Upper lobe of left lung (tissue), 6 donors: ENCODE measurements around the gene SMC6. TPM values are rescaled to one million over a fixed set of nuclear protein-coding genes. Genes with fewer than 3 reads are reported as not detected.

ENCODE experiments used
- ATAC-seq, 2 donors: fragments of 200-7000 bp; cut with Tn5 transposase; one replicate each; pipeline ENCODE4 v1.9.1; 2022; ENCODE audit warnings: mild to moderate bottlenecking in 2 of 2, moderate library complexity in 2 of 2; ENCODE audit not compliant: low FRiP score in 2 of 2
- DNase-seq, 2 donors: peaks; one replicate each; pipeline ENCODE4 v3.0.0-alpha.2; 2019 to 2020
- H3K27ac ChIP-seq, 4 donors: fragments of 200-600 bp; sonication (generic); one replicate each; pipeline ENCODE4 v1.5.1; 2016 to 2019
- H3K27me3 ChIP-seq, 4 donors: fragments of 200-600 bp; sonication (generic); one replicate each; pipeline ENCODE4 v1.5.1; 2017 to 2019
- H3K36me3 ChIP-seq, 4 donors: fragments of 200-600 bp; sonication (generic); one replicate each; pipeline ENCODE4 v1.5.1; 2016 to 2019
- H3K4me1 ChIP-seq, 4 donors: fragments of 200-600 bp; sonication (generic); one replicate each; pipeline ENCODE4 v1.5.1; 2018 to 2019
- H3K4me3 ChIP-seq, 4 donors: fragments of 200-600 bp; sonication (generic); one replicate each; pipeline ENCODE4 v1.5.1; 2017 to 2019; ENCODE audit warnings: mild to moderate bottlenecking in 2 of 4, moderate library complexity in 1 of 4
- H3K9me3 ChIP-seq, 4 donors: fragments of 200-600 bp; sonication (generic); one replicate each; pipeline ENCODE4 v1.5.1; 2018 to 2019
- EP300 ChIP-seq, 4 donors: sonication (generic); formaldehyde crosslinking; IDR thresholded peaks; one replicate each; pipeline ENCODE4 v1.5.1; 2017; ENCODE audit warnings: antibody characterized with exemption in 4 of 4, control low read depth in 2 of 4
- POLR2A ChIP-seq, 4 donors: fragments of 450-650 bp; IDR thresholded peaks; one replicate each; pipeline ENCODE4 v1.5.1; 2016 to 2017; ENCODE audit warnings: antibody characterized with exemption in 4 of 4, mild to moderate bottlenecking in 2 of 4
- POLR2AphosphoS5 ChIP-seq, 2 donors: sonication (generic); formaldehyde crosslinking; IDR thresholded peaks; one replicate each; pipeline ENCODE4 v1.5.1; 2017; ENCODE audit warnings: antibody characterized with exemption in 2 of 2
- WGBS, 2 donors: methylation state at CpG; one replicate each; pipeline ENCODE4 v1.1.5; 2017 to 2018; 5-methylcytosine and 5-hydroxymethylcytosine counted together
- total RNA-seq, 6 donors: library from RNA; depleted of rRNA in 4 of 6; stranded (reverse); fragments of >200 nt in 4 of 6; gene quantifications; one replicate each; pipeline versions ENCODE4 v1.1.0 to v1.2.1, GENCODE V29; 2016 to 2021
- TF ChIP-seq, protein P1 (sequence below), 6 experiments: fragments of 450-650 bp in 4 of 6; fragments of 200-600 bp in 2 of 6; sonication (generic) in 2 of 6; IDR thresholded peaks; one replicate each; pipeline ENCODE4 v1.5.1; 2016 to 2019; ENCODE audit warnings: antibody characterized with exemption in 6 of 6
- donor health status: DM: no; HTN: no; CAD: no; lungs with moderate emphysema.
- donor health status: DM: no; HTN: yes; CAD: no; lungs with severe emphysema.

The SMC6 gene
- total RNA-seq, 6 donors from 2014 or later, result 5.8 to 30.8 (median 13.6) TPM

DNA sequence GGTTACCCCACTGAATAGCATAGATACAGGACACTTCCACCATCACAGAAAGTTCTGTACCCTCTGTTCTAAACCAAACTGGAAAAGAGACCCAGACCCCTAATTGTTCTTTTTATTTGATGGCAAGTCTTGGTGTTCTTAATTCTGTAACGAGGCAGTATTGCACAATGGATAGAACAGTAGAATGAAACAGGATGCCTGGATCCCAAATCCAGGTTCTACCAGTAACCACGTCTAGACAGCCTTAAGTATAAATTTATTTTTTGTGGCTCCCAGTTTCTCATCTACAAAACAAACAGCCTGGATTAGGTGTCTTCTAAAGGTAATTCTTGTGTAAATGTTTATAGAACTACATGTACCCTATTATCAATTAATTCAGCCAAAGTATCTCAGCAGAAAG lies 23.7 kb downstream of the SMC6 start:
- no peak for DNase-seq
- WGBS, 2 donors, result 88 to 93% methylated on average over 2 of the region's 2 CpGs
- H3K36me3 ChIP-seq, result peaks cover 4 to 75% (median 16%) of the 10 kb centered on the region in 4 donors
- H3K4me3 ChIP-seq, result no peak overlapping the region
- no peaks in the 10 kb centered on the region for H3K9me3 ChIP-seq
- no peaks in the 10 kb centered on the region for H3K27me3 ChIP-seq
- H3K4me1 ChIP-seq, result no peaks in the 10 kb centered on the region
- TF ChIP-seq EP300 (IDR thresholded peaks at IDR 0.05), result no peak
- TF ChIP-seq POLR2AphosphoS5 (IDR thresholded peaks at IDR 0.05), result no peak
- no peak for TF ChIP-seq POLR2A (IDR thresholded peaks at IDR 0.05)
- TF ChIP-seq, protein P1, sequence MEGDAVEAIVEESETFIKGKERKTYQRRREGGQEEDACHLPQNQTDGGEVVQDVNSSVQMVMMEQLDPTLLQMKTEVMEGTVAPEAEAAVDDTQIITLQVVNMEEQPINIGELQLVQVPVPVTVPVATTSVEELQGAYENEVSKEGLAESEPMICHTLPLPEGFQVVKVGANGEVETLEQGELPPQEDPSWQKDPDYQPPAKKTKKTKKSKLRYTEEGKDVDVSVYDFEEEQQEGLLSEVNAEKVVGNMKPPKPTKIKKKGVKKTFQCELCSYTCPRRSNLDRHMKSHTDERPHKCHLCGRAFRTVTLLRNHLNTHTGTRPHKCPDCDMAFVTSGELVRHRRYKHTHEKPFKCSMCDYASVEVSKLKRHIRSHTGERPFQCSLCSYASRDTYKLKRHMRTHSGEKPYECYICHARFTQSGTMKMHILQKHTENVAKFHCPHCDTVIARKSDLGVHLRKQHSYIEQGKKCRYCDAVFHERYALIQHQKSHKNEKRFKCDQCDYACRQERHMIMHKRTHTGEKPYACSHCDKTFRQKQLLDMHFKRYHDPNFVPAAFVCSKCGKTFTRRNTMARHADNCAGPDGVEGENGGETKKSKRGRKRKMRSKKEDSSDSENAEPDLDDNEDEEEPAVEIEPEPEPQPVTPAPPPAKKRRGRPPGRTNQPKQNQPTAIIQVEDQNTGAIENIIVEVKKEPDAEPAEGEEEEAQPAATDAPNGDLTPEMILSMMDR (IDR thresholded peaks at IDR 0.05), result no peak
- no peak overlapping the region for H3K27ac ChIP-seq
- ATAC-seq, result no peak

DNA sequence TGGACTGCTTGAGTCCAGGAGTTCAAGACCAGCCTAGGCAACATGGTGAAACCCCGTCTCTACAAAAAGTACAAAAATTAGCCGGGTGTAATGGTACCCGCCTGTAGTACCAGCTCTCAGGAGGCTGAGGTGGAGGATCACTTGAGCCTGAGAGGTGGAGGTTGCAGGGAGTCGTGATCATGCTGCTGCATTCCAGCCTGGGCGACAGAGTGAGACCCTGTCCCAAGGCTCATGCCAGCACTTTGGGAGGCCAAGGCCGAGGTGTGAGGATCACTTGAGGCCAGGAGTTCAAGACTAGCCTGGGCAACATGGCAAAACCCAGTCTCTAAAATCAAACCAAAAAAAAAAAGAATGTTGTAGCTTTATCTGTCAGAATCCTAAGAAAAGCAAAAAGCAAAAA lies 25.4 kb downstream of the SMC6 start:
- TF ChIP-seq POLR2A (IDR thresholded peaks at IDR 0.05) (no peak), POLR2AphosphoS5 (IDR thresholded peaks at IDR 0.05) (no peak), EP300 (IDR thresholded peaks at IDR 0.05) (no peak)
- TF ChIP-seq, protein P1 (IDR thresholded peaks at IDR 0.05), result no peak
- Histone ChIP-seq H3K4me3 (no peak overlapping the region), H3K27me3 (no peaks in the 10 kb centered on the region), H3K36me3 (peaks cover 4 to 74% (median 16%) of the 10 kb centered on the region in 4 donors), H3K27ac (no peak overlapping the region), H3K9me3 (no peaks in the 10 kb centered on the region), H3K4me1 (no peaks in the 10 kb centered on the region)
- 88 to 100% methylated on average over 6 of the region's 6 CpGs for WGBS, 2 donors
- ATAC-seq (no peak), DNase-seq (no peak)

DNA sequence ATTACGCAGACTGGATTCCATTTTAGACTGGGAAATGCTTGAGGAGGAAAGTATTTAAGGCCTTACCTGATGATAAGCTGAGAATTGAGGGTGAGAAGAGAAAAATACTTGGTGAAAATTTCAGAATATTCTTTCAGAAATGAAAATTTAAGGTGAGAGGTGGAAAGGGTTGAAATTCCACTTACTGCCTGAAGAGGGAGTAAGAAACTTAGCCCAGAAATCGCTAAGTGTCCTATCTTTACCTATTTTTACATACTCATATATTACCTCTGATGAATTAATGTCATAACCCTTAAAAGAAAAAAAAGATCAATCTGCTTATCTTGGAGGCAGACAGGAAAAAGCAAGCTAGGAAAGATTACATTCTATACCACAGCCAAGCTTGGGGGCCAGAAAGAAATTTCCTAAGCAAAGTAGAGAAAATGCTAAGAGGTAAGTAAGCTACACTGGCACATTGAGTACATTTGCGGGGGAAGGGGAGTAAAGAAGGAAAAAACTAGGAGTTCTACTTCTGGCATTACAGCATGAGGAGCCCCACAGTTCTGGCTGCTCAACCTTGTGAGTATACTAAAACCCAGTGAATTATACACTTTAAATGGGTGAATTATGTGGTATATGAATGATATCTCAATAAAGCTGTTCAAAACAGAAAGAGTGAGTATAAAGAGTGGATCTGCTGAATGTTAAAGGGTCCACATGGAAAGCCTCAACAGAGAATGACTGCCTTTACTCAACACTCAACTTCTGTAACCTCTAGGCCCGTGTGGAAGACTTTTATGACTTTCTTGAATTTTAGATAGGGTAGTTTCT lies 33.8 kb downstream of the SMC6 start:
- DNase-seq (no peak), ATAC-seq (peak in 1 of 2 donors; percentile 43)
- Histone ChIP-seq H3K4me1 (no peaks in the 10 kb centered on the region), H3K27me3 (no peaks in the 10 kb centered on the region), H3K4me3 (no peak overlapping the region), H3K36me3 (peaks cover 3 to 87% (median 16%) of the 10 kb centered on the region in 4 donors), H3K27ac (no peak overlapping the region), H3K9me3 (no peaks in the 10 kb centered on the region)
- WGBS, 2 donors, result 73 to 81% methylated on average over 4 of the region's 4 CpGs
- TF ChIP-seq, protein P1 (IDR thresholded peaks at IDR 0.05), result peak; percentile 51 to 85 (median 68)
- TF ChIP-seq POLR2AphosphoS5 (IDR thresholded peaks at IDR 0.05), result no peak

DNA sequence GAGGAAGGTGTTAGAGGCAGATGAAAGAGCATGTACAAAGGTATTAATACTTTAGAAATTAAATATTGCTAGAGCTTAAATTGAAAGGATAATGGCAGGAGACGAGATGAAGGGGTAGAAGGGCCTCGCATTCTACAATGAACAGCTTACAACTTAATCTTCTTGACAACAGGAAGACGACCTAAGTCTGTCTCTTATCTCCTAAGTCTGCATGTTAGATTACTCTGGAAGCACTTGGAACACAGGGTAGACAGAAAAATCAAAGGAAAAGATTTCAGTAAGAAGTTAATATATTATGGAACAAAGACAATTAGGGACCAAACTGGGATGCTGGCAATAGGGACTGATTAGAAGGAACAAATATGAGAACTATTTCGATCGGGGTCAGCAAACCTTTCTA lies 34.9 kb downstream of the SMC6 start:
- TF ChIP-seq EP300 (IDR thresholded peaks at IDR 0.05) (no peak), POLR2AphosphoS5 (IDR thresholded peaks at IDR 0.05) (no peak), POLR2A (IDR thresholded peaks at IDR 0.05) (no peak)
- TF ChIP-seq, protein P1 (IDR thresholded peaks at IDR 0.05), result no peak
- Histone ChIP-seq H3K4me1 (no peaks in the 10 kb centered on the region), H3K36me3 (peaks cover 3 to 89% (median 18%) of the 10 kb centered on the region in 4 donors), H3K27me3 (no peaks in the 10 kb centered on the region), H3K27ac (no peak overlapping the region), H3K4me3 (no peak overlapping the region), H3K9me3 (no peaks in the 10 kb centered on the region)
- ATAC-seq (no peak), DNase-seq (no peak)
- WGBS, 2 donors, result 80 to 84% methylated on average over 5 of the region's 5 CpGs

DNA sequence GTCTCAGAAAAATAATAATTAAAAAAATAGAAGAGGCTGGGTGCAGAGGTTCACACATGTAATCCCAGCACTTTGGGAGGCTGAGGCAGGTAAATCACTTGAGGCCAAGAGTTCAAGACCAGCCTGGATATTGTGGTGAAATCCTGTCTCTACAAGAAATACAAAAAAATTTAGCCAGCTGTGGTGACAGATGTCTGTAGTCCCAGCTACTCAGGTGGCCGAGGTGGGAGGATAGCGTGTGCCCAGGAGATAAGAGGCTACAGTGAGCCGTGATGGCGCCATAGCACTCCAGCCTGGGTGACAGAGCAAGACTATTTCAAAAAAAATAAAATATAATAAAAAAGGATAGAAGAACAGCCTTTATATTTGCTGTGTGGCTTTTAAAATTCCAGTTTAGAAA lies 35.9 kb downstream of the SMC6 start:
- no peak overlapping the region for H3K27ac ChIP-seq
- no peaks in the 10 kb centered on the region for H3K4me1 ChIP-seq
- DNase-seq, result no peak
- H3K9me3 ChIP-seq, result no peaks in the 10 kb centered on the region
- TF ChIP-seq POLR2A (IDR thresholded peaks at IDR 0.05), result no peak
- TF ChIP-seq, protein P1 (IDR thresholded peaks at IDR 0.05), result no peak
- no peak for TF ChIP-seq EP300 (IDR thresholded peaks at IDR 0.05)
- no peak for TF ChIP-seq POLR2AphosphoS5 (IDR thresholded peaks at IDR 0.05)
- H3K27me3 ChIP-seq, result no peaks in the 10 kb centered on the region
- no peak overlapping the region for H3K4me3 ChIP-seq
- H3K36me3 ChIP-seq, result peaks cover 3 to 92% (median 22%) of the 10 kb centered on the region in 4 donors
- ATAC-seq, result no peak
- 93 to 96% methylated on average over 4 of the region's 4 CpGs for WGBS, 2 donors
